GM18909 (cell line): Measurements from ENCODE around the gene PMPCA.

Experiments used
- ATAC-seq: cut with Tn5 transposase; IDR thresholded peaks from one replicate; pipeline ENCODE4 v1.9.1; 2021; ENCODE audit warnings: mild to moderate bottlenecking; ENCODE audit not compliant: unreplicated experiment, poor library complexity

Gene PMPCA, protein sequence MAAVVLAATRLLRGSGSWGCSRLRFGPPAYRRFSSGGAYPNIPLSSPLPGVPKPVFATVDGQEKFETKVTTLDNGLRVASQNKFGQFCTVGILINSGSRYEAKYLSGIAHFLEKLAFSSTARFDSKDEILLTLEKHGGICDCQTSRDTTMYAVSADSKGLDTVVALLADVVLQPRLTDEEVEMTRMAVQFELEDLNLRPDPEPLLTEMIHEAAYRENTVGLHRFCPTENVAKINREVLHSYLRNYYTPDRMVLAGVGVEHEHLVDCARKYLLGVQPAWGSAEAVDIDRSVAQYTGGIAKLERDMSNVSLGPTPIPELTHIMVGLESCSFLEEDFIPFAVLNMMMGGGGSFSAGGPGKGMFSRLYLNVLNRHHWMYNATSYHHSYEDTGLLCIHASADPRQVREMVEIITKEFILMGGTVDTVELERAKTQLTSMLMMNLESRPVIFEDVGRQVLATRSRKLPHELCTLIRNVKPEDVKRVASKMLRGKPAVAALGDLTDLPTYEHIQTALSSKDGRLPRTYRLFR

DNA sequence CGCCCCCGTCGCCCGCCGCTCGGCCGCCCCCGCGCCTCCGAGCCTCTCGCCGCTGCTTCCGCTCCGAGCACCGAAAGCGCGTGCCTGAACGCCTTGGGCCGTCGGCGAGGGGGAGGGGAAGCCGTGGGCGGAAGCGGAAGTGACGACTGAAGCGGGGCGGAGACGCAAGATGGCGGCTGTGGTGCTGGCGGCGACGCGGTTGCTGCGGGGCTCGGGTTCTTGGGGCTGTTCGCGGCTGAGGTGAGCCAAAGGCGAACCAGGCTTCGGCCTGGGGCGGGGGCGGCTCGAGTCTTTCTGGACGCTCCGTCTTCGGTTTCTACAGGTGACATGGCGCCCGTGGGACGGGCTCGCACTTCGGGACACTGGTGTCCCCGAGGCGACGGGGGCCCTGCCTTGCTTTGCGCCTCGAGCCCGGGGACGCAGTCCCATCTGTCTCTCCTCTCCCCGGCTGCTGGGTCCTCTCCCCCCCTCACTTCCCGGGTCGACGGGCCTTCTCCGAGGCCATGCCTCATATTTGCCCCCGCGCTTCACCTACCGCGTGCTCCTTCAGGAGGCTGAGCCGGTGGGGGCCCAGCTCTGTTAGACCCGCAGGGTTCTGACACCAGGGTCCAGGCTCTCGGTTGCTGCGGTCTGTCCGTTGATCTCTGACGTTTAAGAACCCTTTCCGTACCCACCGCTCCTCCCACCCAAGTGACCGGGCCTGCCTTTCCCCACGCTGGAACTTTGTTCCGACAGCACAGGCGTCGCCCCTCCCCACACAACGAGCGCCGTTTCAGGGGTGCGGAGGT lies at the start of gene PMPCA, which contains the start of gene ENTR1:
Gene PMPCA, plus strand, starts transcription at position 159 of the 788 bp plus-strand sequence. Its CDS starts 11 bp downstream, at position 170.
Gene ENTR1, minus strand, starts transcription at position 115 of the 788 bp plus-strand sequence. CDS start 217 bp downstream, outside the sequence.
- ATAC-seq = peak; percentile 79

DNA sequence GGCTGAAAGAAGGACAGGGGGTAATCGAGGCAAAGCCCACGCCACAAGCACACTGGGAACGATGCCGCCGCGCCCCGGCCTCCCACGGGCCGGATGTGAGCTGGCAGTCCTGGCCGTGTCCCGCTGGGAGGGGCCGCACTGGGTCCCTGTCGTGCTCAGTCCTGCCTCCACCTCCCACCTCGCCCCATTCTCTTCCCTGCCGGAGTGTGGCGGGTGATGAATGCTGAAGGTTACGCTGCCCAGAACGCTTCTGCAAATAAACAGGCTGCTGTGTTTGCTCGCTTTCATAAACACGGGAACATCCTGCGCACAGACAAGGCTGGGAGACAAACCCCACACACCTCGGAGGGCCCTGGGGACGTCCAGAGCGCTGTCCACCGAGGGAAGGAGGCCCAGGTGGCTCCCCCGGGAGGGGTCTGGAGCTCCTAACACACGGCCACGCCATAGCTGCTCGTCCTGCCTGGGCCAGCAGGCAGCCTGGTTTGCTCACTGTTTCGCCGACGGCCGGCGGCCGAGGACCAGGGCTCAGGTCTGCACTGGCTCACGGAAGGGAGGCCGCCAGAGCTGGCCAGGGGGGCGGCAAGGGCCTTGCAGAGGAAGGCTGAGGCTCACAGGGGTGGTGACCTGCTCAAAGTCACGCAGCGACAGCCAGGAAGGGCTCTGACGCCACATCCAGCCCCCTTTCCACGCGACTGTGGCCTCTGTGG lies 49.3 kb upstream of the PMPCA start:
- ATAC-seq = no peak

DNA sequence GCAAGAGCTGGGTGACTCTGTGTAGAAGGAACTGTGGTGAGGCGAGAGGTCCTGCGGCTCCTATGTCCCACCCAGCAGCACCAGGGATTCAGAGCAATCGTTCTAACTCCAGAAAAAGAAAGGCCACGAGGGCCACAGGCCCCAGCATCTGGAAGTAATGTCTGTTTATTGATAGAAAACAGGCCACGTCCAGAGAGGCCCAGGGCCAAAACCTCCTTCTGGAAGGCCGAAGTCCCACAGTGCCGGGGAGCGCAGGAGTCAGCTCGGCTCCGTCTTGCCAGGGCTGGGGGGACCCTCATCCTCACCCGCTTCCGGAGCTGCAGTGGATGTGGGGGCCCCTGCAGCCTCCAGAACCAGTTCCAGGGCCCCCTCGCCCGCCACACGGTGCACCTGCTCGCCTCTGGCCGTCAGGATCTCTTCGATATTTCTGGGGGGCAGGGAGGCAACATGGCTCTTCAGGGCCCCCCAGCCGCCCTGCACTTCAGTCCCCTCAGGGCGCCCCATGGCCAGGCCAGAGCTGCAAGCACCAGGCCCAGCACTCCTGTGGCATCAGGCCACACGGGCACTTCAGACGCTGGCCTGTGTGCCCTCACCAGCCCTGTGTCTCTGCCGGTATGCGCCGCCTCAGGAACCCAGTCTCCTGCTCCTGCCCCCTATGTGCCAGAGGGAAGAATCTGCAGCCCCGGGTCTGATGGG lies 48.6 kb upstream of the PMPCA start:
- no peak for ATAC-seq

DNA sequence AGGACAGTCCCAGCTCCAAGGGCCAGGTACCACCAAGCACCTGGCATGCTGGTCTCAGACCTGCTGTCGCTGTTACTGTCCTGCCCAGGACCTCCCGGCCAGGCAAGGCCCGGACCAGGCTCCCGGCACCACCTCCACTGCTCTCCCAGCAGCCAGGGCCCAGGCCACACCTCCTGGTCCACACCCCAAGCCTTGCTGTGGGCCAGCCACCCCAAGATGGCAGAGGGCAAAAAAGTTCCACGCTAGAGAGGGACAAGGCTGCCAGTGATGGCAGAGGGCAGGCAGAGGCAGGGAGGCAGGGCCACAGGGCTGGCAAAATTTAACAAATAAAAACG lies 48.0 kb upstream of the PMPCA start:
- ATAC-seq = no peak

DNA sequence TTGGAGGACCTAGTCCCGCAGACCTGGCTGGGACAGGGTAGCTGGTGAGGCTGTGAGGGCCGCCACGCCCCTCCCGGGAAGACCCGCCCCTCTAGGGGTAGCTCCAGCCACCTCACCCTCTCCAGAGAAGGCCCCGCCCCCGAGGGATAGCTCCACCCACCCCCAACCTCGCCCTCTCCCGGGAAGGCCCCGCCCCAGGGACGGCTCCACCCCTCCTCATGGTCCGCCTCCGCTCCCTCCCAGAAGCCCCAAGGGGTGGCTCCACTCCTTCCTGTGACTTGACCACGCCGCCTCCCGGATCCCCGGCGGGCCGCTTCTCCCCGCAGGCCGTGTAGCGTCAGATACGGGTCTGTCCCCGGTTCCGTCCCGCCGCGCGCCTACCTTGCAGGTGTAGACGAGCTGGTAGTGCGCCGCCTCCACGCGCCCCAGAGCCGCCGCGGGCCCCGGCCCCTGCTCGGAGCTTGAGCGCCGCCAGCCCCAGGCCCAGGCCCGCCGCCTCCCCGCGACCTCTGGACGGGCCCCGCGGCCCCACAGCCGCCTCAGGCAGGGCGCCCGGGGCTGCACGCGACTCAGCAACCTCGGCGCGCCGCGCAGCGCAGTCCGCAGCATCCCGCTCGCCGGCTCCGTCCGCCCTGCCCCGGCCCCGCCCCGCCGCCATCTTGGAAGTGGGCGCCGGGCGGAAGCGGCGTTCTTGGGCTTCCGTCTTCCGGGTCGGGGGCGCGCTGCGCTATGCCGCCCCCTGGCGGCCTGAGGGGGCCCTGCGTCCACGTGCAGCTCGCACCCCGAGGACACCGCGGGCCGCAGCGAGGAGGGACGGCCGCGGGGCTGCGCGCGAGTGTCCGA lies 47.1 kb upstream of the PMPCA start, which contains the start of gene DNLZ:
Gene DNLZ, minus strand, starts transcription at position 639 of the 843 bp plus-strand sequence. Its CDS starts 30 bp downstream, at position 609.
- ATAC-seq = peak; percentile 71

DNA sequence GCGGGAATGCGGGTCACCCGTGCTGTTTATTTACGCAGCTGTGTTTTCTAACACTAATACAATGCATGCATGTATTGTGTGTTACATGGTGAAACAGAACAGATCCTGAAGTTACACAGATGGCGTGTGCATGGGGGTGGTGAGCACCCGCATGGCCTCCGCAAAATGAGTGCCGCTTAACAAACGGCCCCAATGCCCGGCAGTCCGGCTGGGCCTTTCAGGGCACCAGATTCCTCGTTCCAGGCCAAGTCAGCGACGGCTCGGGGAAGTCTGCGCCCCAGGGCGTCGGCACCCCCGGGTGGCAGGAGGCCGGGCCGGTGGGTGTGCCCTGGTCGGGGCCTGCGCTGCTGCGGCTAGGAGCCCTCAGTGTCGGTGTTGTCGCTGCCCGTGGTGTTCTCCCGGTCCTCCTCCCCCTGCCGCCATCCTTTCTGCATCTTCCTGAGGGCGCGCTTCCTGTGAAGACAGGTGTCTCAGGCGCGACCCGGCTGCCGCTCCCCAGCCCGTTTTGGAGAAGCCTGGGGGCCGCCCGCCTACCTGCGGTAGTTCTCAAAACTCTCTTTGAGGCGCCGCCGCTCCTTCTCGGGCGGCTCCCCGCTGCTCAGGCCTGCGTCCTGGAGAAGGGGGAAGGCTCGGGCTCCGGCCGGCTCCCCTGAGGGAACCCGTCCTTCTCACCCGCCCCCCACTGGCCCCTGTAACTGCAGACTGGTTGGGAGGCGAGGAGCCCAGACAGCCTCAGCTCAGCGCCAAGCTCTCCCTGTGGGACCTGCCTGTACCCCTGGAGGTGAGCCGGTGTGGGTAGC lies 46.3 kb upstream of the PMPCA start:
- no peak for ATAC-seq

DNA sequence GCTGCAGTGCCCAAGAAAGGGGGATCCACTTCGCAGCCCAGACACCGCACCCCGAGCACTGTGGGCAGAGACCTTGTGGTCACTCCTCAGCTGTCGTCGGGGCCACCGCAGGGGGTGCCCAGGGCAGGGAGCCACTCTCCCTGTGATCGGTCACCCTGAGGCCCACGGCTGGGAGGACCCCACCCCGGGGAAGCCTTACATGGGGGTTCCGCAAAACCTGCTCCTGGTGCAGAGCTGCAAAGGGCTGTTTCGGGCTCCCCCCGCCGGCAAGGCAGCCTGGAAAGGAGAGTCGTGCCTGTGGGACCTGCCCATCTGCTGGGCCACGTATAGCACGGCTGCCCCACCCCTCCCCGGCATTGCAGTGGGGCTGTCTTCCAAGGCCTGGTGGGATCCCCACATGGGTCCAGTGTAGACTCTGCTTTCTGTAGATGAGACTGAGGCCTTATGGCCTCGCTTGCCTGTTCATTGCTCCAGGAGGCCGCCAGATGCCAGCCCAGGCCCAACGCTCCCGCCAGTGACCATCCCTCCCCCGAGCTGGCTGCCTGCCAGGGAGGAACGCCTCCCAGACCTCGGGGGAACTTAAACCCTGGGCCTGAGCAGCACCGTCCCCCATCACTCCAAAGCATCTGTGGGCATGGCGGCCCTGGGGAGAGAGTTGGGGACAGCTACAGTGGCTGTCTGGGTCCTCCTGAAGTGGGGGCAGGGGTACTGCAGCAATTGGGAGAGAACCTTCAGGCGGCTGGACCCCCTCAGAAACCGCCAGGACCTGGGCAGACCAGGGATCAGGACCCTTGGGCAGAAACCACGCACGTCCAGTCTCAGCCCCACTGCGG lies 45.3 kb upstream of the PMPCA start:
- ATAC-seq = no peak

DNA sequence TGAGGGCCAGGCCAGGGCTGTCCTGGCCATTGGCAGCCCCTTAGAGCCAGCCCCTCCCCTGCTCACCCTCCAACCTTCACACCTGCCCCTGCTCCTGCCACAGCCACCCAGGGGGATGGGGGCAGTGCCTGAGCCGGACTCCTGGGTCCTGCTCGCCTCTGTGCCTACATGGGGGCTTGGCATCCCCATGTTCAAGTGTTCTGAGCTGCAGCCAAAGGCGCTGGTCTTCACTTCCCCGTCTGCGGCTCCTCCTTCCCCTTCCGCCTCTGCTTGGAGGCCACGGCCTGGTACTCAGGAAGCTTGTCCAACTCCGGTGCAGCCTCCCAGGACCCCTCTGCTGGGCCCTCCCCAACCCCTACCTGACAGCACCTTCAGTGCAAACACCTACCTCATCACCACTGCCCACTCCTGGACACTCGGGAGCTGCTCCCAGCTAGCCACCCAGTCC lies 44.7 kb upstream of the PMPCA start:
- ATAC-seq = no peak

DNA sequence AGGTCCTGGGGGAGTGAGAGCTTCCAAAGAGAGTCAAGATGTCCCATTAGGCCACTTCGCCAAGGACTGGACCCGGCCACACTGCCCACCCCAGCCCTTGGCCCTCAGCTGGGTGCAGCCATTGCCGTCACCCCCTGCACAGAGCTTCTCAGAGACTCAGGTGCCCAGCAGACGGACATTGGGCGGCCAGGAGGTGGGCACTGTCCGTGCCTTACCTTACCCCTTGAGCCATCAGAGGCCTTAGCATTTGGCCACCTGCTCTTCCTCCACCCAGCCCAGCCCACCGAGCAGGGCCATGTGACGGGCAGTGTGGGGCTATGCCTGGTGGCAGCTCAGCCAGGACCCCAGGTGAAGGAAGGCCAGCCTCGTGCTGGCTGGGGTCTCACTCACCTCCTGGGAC lies 43.6 kb upstream of the PMPCA start:
- ATAC-seq = no peak

DNA sequence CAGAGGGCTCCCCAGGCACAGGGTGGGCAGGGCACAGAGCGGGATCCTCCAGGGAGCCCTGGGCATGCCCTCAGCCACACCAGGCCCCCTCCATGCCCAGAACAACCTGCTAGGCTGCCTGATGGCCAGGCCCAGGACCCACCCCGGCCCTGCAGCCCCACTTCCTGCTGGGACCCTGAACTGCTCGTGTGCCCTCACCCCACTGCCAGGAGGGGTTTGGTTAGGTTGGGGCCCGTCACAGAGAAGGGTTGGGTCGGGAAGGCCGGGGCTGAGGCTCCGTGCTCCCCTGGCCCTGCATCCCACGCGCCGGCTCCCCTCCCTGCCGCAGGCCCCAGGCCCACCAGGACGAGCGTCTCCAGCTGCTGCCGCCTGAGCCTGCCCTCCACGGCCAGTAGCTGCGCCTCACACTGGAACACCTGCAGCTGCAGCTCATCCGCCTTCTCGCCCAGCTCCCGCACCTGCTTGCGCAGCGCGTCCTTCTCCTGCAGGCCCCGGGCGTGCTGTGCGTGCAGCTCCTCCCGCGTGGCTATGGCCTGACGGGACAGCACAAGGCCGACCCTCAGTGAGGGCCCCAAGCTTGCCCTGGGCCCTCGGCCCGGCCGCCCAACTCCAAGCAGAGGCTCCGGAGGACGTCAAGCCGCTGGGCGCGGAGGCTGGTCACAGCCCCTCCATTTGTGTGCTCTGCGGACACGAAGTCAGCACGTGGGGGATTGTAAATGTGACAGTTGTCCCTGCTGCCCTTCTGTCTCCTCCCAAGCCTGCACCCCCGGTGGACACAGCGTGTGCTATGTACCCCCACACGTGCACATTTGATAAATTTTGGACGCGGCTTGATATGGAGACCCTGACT lies 42.9 kb upstream of the PMPCA start:
- no peak for ATAC-seq

DNA sequence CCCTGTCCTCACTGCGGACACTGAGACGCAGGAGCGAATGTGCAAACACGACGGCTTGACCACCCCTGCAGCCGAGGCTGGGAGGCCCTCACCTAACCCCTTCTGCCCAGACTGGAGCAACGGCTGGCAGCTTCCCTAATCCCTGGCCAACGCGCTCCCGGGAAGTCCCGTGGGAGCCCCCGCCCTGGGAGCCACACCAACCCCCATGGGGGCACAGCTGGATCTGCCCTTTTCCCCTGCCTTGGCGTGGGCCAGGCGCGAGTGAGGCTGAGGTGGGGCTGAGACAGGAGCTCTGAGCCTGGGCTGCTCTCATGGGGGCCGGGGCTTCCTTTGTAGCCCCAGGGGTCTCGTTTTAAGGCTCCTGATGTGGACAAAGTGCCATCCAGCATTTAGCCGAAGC lies 42.3 kb upstream of the PMPCA start:
- ATAC-seq = no peak

DNA sequence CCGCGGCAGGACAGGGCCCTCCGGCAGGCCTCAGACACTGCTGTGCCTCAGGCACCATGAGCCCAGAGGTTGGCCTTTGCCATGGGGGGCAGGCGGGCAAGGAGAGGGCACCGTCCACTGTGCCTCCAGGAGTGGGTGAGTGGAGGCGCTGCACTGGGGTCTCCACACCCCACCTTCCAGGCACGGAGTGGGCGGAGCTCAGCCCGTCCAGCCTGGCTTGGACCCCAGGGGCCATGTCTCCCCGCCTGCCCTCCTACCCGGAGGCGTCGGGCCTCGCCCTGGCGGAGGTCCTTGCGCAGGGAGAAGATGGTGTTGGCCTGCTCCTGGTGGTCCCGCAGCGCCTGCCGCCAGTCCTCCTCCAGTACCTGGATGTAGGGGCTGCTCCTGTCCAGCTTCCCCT lies 40.4 kb upstream of the PMPCA start:
- ATAC-seq = no peak

DNA sequence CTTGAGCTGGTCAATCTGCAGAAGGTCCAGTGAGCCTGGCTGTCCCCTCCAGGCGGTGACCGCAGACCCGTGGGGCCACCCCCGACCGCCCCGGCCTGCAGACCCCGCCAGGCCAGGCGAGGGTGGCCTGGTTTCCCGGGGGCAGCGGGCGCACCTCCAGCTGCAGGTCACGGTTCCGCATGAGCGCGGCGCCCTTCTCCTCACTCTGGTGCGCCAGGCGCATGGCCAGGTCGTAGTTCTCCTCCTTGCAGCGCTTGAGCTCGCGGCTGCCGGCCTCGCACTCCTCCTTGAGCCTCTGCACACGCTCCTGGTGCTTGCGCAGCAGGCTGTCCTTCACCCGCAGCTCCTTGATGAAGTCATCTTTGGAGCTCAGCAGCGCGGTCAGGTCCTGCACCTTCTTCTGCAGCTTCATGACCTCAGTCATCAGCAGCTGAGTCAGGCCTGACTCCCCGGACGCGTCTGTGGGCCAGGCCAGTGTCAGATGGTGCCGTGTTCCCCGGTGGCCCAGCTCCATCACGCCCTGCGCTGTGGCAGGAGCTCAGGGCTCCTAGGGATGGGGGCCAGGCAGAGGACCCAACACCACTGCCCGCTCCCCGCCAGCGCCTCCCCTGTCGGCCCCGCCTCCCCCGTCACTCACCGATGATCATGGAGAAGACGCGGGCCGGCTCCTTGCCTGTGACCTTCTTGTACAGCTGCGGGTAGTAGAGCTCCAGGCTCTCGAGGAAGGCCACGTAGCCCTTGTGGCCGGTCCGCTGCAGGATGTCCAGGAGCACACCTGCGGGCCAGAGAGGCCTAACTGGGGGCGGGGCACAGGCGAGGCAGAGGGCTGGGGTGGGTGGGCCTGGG lies 39.5 kb upstream of the PMPCA start:
- ATAC-seq = no peak

DNA sequence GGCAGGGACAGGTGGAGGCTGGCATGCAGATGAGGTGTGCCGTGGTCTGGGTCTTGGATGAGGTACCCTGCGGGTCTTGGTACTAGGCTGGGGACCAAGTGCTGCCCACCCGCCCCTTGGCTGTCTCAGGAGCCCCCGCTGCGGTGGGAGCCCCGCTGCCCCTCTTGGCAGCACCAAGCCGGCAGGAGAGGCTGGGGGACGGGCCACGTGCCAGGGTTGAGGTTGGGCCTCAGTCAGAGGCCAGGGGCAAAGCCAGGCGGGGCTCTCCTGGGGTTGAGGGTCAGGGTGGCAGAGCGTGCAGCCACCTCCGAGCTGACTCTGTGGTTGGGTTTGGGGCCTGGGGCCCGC lies 39.0 kb upstream of the PMPCA start:
- no peak for ATAC-seq

DNA sequence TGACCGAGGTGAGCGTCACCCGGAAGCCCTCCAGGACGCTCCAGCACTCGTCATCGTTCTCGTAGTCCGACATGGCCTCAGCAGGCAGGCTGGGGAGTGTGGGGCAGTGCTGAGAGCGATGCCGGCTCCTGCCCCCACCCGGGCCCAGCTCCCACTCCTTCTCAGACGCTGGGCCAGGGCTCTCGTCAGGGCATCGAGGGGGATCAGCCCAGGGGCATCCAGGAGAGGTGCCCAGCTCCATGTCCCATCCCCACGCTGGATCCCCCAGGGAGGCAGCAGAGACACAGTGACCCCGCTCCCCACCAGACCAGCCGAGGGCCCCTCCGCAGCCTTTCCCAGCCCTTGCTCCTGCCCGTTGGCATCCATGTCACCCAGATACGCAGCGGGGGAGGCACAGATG lies 38.5 kb upstream of the PMPCA start:
- ATAC-seq = no peak
